Adrenal gland (tissue), 5 donors: ENCODE measurements around the gene MBNL2.

Experiments
- CTCF ChIP-seq, 6 experiments: fragments of 450-650 bp in 4 of 6; fragments of 200-600 bp in 2 of 6; sonication (generic) in 1 of 6; IDR thresholded peaks; 1 replicate in 5 of 6; 2 replicates in 1 of 6; pipeline versions ENCODE4 v1.5.1 to v1.8.0; 2016 to 2021; ENCODE audit warnings: antibody characterized with exemption in 6 of 6, mild to moderate bottlenecking in 2 of 6, moderate library complexity in 1 of 6
- POLR2A ChIP-seq, 2 donors: fragments of 450-650 bp; IDR thresholded peaks; one replicate each; pipeline ENCODE4 v1.6.1; 2017; ENCODE audit warnings: antibody characterized with exemption in 2 of 2, mild to moderate bottlenecking in 2 of 2, moderate library complexity in 1 of 2
- donor health status: DM: no; HTN: no; CAD: no.

- TF ChIP-seq CTCF (IDR thresholded peaks at IDR 0.05) (no peak), POLR2A (IDR thresholded peaks at IDR 0.05) (no peak)
These were observed 201.3 kb downstream of the MBNL2 start for GRCh38 chr13:97423300-97424045.
